Activated CD4-positive, CD25-positive, alpha-beta regulatory T cell treated with anti-CD3 and anti-CD28 coated beads, Interleukin-2, amount 50 U/mL, for 72 hours (primary cell): ENCODE results near the gene PSMD5.

Experiments used
- DNase-seq: peaks from one replicate; pipeline ENCODE4 v3.0.0; 2021

PSMD5 gene

GRCh38 chr9:120801441-120801840, 41.3 kb downstream of the PSMD5 start:
- DNase-seq: no peak

DNA sequence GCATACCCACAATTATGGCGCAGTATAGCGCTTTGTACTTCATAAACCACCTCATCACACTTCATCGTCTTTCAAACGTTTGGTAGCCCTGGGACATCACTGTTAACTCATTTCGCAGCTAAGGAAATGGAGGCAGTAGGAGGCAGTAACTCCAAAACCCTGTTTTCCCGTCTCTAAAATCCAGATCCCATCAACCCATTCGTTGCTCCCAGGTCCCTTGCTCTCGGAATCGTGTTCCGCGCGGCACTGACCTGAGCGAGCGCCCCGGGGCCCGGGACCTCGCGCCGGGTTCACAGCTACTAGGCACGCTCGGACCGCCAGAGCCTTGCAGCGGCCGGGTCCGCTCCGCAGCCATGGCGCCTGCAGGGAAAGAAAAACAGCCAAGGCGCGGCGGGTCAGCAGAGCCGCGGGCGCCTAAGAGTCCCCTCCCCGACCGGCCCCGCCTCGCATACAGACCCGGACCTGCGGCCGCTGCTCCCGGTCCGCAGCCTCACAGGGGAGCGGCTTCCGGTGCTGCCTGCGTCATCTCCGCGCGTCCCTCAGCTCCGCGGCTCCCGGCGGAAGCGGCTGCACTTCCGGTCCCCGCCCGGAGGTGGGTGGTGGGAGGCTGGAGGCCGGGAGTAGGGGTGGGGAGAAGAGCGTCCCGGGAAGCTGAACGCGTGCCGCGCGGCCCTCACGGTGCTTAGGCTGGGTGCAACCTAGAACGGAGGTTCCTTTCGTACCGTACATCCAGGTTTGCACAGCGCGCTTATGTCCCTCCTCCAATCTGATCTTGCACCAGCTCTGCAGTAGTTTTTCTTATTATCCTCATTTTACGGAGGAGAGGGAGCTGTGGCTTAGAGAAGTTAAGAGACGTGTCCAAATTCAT, 49.6 kb downstream of the PSMD5 start, which contains the start of gene FBXW2:
Gene FBXW2 (minus strand): TSS at position 519 of the 868 bp plus-strand sequence. CDS start 5,158 bp downstream, outside the sequence.
- DNase-seq: peak; percentile 89

- DNase-seq: no peak
Measured at GRCh38 chr9:120791161-120791560, 51.6 kb downstream of the PSMD5 start.

GRCh38 chr9:120787933-120788332, 54.8 kb downstream of the PSMD5 start:
- no peak for DNase-seq

- no peak for DNase-seq
Measured at GRCh38 chr9:120783602-120784047, 59.1 kb downstream of the PSMD5 start.

GRCh38 chr9:120781236-120781635, 61.5 kb downstream of the PSMD5 start:
- no peak for DNase-seq

GRCh38 chr9:120780367-120780766, 62.4 kb downstream of the PSMD5 start:
- no peak for DNase-seq

DNA sequence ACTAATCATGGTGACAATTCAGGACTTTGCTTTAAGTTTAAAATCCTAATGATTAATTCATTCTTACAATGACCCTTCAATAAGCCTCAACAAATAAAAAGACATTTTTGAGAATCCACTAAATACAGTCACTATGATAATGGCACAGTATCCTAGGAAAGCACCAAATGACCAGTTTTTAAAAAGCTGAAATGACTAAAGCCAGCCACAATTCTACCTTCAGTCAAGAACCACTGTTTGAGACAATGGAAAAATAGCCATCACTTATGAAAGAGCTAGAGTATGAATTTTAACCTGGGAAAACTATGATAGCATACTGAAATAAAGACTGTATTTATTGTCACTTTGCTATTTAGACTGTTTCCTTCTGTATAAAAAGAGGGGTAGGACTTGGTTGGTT, 63.5 kb downstream of the PSMD5 start:
- no peak for DNase-seq

DNA sequence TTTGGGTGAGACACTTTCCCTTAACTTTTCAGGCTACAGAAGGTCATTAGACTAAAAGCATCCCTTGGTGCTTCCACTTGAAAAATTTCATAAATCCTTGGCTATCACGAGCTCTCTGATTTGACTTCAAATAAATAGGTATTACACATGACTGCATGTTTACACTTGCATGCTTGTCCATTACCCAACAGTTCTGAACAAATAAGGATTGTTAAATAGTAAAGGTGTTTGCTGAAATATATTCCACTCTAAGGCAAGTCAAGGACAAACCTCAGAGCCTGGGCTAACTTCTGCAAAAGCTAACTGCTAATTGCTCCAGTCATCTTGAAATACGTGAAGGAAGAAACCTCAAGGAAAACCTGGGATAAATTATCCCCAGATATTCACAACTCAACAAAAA, 64.0 kb downstream of the PSMD5 start:
- no peak for DNase-seq

- no peak for DNase-seq
Measured at GRCh38 chr9:120777229-120777628, 65.5 kb downstream of the PSMD5 start.

GRCh38 chr9:120776788-120777187, 65.9 kb downstream of the PSMD5 start:
- DNase-seq: no peak

GRCh38 chr9:120775859-120776258, 66.9 kb downstream of the PSMD5 start:
- no peak for DNase-seq

- no peak for DNase-seq
Measured at GRCh38 chr9:120774719-120775118, 68.0 kb downstream of the PSMD5 start.

GRCh38 chr9:120773256-120773655, 69.5 kb downstream of the PSMD5 start:
- no peak for DNase-seq

GRCh38 chr9:120770931-120771330, 71.8 kb downstream of the PSMD5 start:
- no peak for DNase-seq

DNA sequence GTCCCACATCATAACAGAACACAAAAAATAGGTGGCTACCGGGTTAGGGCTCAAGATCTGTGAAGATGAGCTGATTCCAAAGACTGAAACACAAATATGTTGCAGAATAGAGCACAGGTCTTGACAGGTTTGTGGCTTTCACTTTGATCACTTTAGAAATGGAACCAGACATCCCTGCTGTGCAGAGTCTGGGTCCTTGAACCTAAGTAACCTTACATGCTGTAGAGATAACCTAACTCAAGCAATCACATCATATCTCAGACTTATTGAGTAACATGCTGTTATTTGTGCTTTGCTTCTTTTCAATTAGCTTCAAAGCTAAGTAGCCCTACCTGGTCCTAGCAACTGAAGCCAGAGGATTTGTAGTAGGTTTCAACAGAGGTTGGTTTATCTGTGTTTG, 73.8 kb downstream of the PSMD5 start:
- DNase-seq: no peak

GRCh38 chr9:120768247-120768646, 74.5 kb downstream of the PSMD5 start:
- DNase-seq: no peak

DNA sequence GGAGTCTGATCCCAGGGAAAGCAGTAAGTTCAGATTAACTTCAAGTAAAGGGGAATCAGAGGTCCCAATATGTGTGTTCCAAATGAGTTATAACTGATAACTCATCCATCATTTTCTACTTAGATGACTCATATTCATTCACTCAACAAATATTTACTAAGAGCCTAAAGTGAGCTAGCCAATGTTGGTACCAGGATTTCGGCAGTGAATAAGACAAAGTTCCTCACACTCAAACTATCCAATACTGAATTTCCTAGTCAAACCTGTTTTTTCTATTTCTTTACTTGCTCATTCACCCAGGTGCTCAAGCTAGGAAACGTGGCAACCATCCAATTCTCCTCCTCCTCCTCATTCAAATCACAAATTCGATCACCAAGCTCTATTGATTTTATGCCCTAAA, 75.3 kb downstream of the PSMD5 start:
- DNase-seq: no peak
